AG04450 (cell line): ENCODE results near the gene STMP1. TPM values are rescaled to one million over a fixed set of nuclear protein-coding genes. Genes with fewer than 3 reads are reported as not detected.

Experiments used
- CTCF ChIA-PET: fragments of 300-600, 350-600 bp; formaldehyde crosslinking; extraction: SDS; loops from one replicate; lab custom pipeline; 2022; ENCODE audit warnings: antibody characterized with exemption, inconsistent platforms; lab: Charles Lee
- POLR2A ChIA-PET: fragments of 350-600 bp; formaldehyde crosslinking; extraction: SDS; loops from one replicate; lab custom pipeline; 2021; ENCODE audit warnings: antibody characterized with exemption, inconsistent platforms; lab: Yijun Ruan, JAX
- DNase-seq: peaks from one replicate; pipeline ENCODE4 v3.0.0-alpha.2; 2011; ENCODE audit warnings: low read depth, low spot score
- H3K27ac ChIP-seq: one replicate; pipeline ENCODE4 v1.5.1; 2012; ENCODE audit warnings: low read depth, low read length, control low read depth
- H3K27me3 ChIP-seq: one replicate; pipeline ENCODE4 v1.6.0; 2012; ENCODE audit warnings: low read length; ENCODE audit not compliant: control insufficient read depth, insufficient read depth
- H3K4me3 ChIP-seq: 2 replicates; pipeline ENCODE4 v1.5.1; 2011; ENCODE audit warnings: mild to moderate bottlenecking, low read depth, low read length, control low read depth
- H3K9me3 ChIP-seq: 2 replicates; pipeline ENCODE4 v1.5.1; 2012; ENCODE audit warnings: low read length; ENCODE audit not compliant: control insufficient read depth, insufficient read depth
- CTCF ChIP-seq: IDR thresholded peaks from 2 replicates; pipeline ENCODE4 v1.5.1; 2011; ENCODE audit warnings: low read depth, low read length, control low read depth, inconsistent platforms
- polyA plus RNA-seq: library from polyadenylated mRNA; depleted of rRNA; stranded (reverse); fragments of >200 nt; gene quantifications from 2 replicates; pipeline ENCODE4 v1.2.3, GENCODE V29; 2011; rRNA removed
- small RNA-seq: library from RNA; depleted of rRNA; stranded (forward); fragments of <200 nt; gene quantifications from one replicate; pipeline ENCODE3, GENCODE V24; 2012; ENCODE audit warnings: low read depth; ENCODE audit not compliant: insufficient read length

STMP1 gene
- polyA plus RNA-seq, 1 experiment = 48.2 TPM

- ChIA-PET POLR2A (no interaction called here), CTCF (interaction anchor here (0.5 to 1.8 kb wide), 4 partner anchors 9 to 81 kb away, joined by 4 to 9 read pairs (median 8); no protein-coding TSS in a partner anchor)
- Histone ChIP-seq H3K27me3 (no peaks in the 10 kb centered on the region), H3K4me3 (no peak overlapping the region), H3K9me3 (no peaks in the 10 kb centered on the region; the same call in 1 of the 2 replicates), H3K27ac (no peak overlapping the region)
- TF ChIP-seq CTCF = no peak
- no peak for DNase-seq
These were observed 57.4 kb downstream of the STMP1 start for GRCh38 chr7:135719688-135720087.

GRCh38 chr7:135721198-135721820, 59.0 kb downstream of the STMP1 start:
- Histone ChIP-seq H3K27me3 (no peaks in the 10 kb centered on the region), H3K9me3 (no peaks in the 10 kb centered on the region), H3K27ac (no peak overlapping the region), H3K4me3 (no peak overlapping the region)
- CTCF ChIA-PET = interaction anchor here (1.8 kb wide), 1 partner anchor 10 kb away, joined by 6 read pairs; no protein-coding TSS in a partner anchor
- TF ChIP-seq CTCF = no peak
- POLR2A ChIA-PET = no interaction called here
- no peak for DNase-seq

DNA sequence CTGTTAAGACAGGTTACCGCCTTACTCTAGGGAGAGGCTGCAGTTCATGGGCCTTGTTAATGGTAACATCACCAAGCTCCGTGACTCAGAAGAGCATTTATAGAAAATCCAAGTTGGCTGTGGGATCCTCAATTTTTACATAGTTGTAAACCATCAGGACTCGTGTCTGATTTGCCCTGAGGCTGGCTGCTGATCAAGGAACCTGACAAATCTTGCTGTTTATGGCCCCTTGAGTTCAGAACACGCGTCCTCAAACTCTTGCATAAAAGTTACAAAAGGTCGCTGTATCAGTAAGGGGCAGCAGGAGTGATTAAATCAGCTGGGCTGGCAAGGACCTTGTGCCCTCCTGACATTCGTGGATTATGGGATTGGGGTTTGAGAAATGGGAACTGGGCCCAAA, 61.1 kb downstream of the STMP1 start:
- DNase-seq = no peak
- Histone ChIP-seq H3K27ac (no peak overlapping the region), H3K27me3 (no peaks in the 10 kb centered on the region), H3K4me3 (no peak overlapping the region), H3K9me3 (no peaks in the 10 kb centered on the region)
- ChIA-PET CTCF (interaction anchor here (0.7 to 1.4 kb wide), 2 partner anchors 28 to 102 kb away, joined by 3 to 4 read pairs; no protein-coding TSS in a partner anchor), POLR2A (no interaction called here)
- no peak for TF ChIP-seq CTCF

Small RNA genes within 50 kb of the gene (small RNA-seq; reads per million reads assigned to genes)
- gene RNU6-1154P = not detected

Other genes with a start within 250 kb of the STMP1 start
- 15.8 and 17.0 TPM in 2 replicates for gene CNOT4, start 152.4 kb upstream of the STMP1 start, polyA plus RNA-seq
- 33.1 and 36.2 TPM in 2 replicates for gene NUP205, start 104.6 kb upstream of the STMP1 start, polyA plus RNA-seq
- gene SLC13A4, start 65.7 kb downstream of the STMP1 start, polyA plus RNA-seq = 0.09 and 0.32 TPM in 2 replicates
- gene FAM180A, start 86.3 kb downstream of the STMP1 start, polyA plus RNA-seq = 5.5 TPM in 2 replicates